Thoracic aorta (tissue), 2 donors: ENCODE measurements around the gene SIK2. TPM values are rescaled to one million over a fixed set of nuclear protein-coding genes. Genes with fewer than 3 reads are reported as not detected.

Experiments
- ATAC-seq: fragments of 150-250 bp; one replicate; pipeline ENCODE4 v1.8.0; 2017; ENCODE audit warnings: low read depth; ENCODE audit not compliant: insufficient number of reproducible peaks, low FRiP score
- DNase-seq: peaks from one replicate; pipeline ENCODE4 v3.0.0-alpha.2; 2020; ENCODE audit warnings: low spot score
- H3K27ac ChIP-seq, 2 donors: fragments of 200-600 bp; sonication (generic); 1 replicate in 1 of 2; 2 replicates in 1 of 2; pipeline ENCODE4 v1.5.1; 2016; ENCODE audit warnings: mild to moderate bottlenecking in 2 of 2, moderate library complexity in 2 of 2
- H3K27me3 ChIP-seq: fragments of 200-600 bp; sonication (generic); replicated peaks from 2 replicates; pipeline ENCODE4 v1.6.0; 2016; ENCODE audit warnings: mild to moderate bottlenecking; ENCODE audit not compliant: insufficient read depth
- H3K36me3 ChIP-seq: fragments of 200-600 bp; sonication (generic); one replicate; pipeline ENCODE4 v1.5.1; 2016
- H3K4me1 ChIP-seq, 2 donors: fragments of 200-600 bp; sonication (generic); 1 replicate in 1 of 2; 2 replicates in 1 of 2; pipeline versions ENCODE4 v1.5.1 to v1.6.0; 2016; ENCODE audit warnings: low read depth in 2 of 2, mild to moderate bottlenecking in 1 of 2; ENCODE audit not compliant: control insufficient read depth in 1 of 2
- H3K4me3 ChIP-seq: fragments of 200-600 bp; sonication (generic); 2 replicates; pipeline ENCODE4 v1.5.1; 2016; ENCODE audit warnings: mild to moderate bottlenecking
- H3K9me3 ChIP-seq: fragments of 200-600 bp; sonication (generic); 2 replicates; pipeline ENCODE4 v1.5.1; 2016
- total RNA-seq, 2 donors: library from RNA; depleted of rRNA; stranded (reverse); fragments of >200 nt; gene quantifications; one replicate each; pipeline versions ENCODE4 v1.1.0 to v1.2.3, GENCODE V29; 2016
- TF ChIP-seq, protein P1 (sequence below): fragments of 200-600 bp; sonication (generic); IDR thresholded peaks from one replicate; pipeline ENCODE4 v1.5.1; 2019; ENCODE audit warnings: antibody characterized with exemption

The SIK2 gene
- total RNA-seq, 2 donors from 2014 or later: 9.9 to 15.0 TPM

DNA sequence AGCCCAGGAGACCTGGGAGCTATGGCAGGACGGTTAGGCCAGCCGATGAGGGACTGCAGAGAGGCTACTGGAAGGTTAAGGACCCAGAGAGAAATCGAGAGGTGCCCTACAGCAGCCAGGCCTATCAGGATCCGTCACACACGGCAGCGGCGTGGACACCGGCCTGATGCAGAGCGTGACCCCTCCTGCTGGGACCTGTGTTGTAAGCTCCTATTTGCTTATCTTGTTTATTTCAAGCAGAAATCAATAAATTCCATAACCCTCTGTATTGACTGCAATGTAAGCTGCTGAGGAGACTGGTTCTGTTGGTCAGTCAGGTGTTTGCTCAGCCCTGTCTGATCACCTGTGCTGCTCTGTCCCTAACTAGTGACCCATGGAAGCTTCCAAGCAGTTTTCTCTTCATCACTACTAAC lies 124.1 kb downstream of the SIK2 start:
- peaks cover 41% of the 10 kb centered on the region for H3K36me3 ChIP-seq
- H3K4me3 ChIP-seq: no peak overlapping the region
- no peak for ATAC-seq

DNA sequence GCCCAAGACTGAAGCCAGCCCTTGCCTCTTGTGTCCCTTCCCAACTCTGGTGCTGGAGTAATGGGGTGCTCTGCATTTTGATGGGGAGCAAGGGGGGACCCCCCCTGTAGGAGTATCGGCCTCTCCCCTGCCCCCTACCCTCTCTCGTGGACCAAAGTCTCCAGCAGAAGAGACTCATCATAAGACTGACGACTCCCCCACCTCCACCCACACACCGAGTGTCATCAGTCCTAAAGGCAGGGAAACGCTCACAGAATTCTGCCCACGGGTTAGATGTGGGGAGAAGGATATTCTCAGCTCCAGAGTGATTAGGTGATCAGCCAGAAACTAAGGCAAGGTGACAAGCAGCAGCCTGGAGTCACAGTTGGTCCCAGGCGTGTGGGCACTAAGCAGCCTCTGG lies 125.2 kb downstream of the SIK2 start:
- Histone ChIP-seq H3K4me3 (no peak overlapping the region), H3K9me3 (no peaks in the 10 kb centered on the region), H3K4me1 (peaks cover 21 to 31% of the 10 kb centered on the region in 2 donors), H3K36me3 (peaks cover 30% of the 10 kb centered on the region), H3K27me3 (no peaks in the 10 kb centered on the region), H3K27ac (no peak overlapping the region)
- TF ChIP-seq, protein P1, sequence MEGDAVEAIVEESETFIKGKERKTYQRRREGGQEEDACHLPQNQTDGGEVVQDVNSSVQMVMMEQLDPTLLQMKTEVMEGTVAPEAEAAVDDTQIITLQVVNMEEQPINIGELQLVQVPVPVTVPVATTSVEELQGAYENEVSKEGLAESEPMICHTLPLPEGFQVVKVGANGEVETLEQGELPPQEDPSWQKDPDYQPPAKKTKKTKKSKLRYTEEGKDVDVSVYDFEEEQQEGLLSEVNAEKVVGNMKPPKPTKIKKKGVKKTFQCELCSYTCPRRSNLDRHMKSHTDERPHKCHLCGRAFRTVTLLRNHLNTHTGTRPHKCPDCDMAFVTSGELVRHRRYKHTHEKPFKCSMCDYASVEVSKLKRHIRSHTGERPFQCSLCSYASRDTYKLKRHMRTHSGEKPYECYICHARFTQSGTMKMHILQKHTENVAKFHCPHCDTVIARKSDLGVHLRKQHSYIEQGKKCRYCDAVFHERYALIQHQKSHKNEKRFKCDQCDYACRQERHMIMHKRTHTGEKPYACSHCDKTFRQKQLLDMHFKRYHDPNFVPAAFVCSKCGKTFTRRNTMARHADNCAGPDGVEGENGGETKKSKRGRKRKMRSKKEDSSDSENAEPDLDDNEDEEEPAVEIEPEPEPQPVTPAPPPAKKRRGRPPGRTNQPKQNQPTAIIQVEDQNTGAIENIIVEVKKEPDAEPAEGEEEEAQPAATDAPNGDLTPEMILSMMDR: no peak
- no peak for ATAC-seq
- DNase-seq: no peak

More for the DNA sequence above, 124.1 kb downstream of the SIK2 start:
- TF ChIP-seq, protein P1: no peak
- Histone ChIP-seq H3K27me3 (no peaks in the 10 kb centered on the region), H3K4me1 (peaks cover 10 to 20% of the 10 kb centered on the region in 2 donors), H3K27ac (no peak overlapping the region), H3K9me3 (no peaks in the 10 kb centered on the region)
- no peak for DNase-seq

DNA sequence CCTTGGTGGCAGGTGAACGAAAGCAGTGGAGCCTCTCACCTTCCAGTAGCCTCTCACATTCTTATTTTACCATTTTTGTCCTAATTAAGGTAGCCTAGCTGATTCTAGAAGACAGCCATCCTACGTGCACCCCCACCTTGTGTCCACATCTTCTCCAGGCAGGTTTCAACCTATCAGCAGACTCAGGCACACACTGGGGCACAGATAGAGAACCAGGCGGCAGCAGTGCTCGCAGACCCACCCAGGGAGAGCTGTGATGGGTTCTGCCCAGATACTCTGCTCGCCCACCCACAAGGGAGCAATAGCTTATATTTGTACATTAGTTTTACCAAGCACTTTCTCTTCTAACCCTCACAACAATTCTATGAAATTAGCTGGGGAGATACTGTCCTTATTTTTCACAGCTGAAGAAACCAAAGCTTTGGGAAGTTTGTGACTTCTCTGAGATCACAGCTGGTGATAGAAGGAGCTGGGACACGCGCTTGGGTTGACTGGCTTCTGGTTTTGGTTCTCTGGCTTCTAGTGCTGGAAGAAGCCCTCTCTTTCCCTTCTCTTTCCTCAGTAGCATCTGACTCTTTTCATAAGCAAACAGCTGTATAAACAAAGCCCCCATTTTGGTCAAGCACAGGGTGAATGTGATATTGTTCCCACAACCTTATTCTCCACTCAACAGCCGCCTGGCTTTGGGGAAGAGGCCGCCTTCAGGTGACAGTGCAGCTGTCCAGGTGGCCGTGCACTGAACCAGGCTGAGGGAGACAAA lies 127.0 kb downstream of the SIK2 start:
- no peak for ATAC-seq
- TF ChIP-seq, protein P1: no peak
- peak overlapping the region; percentile 39 to 58 for H3K27ac ChIP-seq

DNA sequence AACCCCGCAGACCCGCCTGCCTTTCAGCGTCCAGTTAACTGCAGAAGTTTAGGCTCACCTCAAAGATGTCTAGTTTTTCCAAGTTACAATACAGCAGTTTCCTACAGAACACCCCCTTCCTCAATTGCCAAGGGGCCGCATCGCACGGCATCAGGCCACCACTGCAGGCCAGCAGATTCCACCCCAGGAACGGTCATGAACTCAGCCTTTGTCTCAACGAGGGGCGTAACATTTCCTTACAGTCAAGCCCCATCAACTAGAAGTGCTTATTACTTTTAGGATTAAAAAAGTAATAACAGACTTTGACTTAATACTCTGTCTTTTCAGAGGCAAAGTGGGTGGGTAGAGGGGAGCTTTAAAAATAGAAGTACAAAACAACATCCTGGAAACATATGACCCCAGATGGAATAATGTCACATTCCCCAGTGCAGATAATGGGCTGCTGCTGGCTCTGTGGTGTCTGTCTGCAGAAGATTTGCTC lies 127.6 kb downstream of the SIK2 start:
- H3K27ac ChIP-seq: peak overlapping the region; percentile 39 to 58

More for the DNA sequence above, 127.0 kb downstream of the SIK2 start:
- Histone ChIP-seq H3K36me3 (peaks cover 13% of the 10 kb centered on the region), H3K9me3 (no peaks in the 10 kb centered on the region), H3K4me3 (no peak overlapping the region), H3K4me1 (peaks cover 36 to 50% of the 10 kb centered on the region in 2 donors), H3K27me3 (no peaks in the 10 kb centered on the region)
- DNase-seq: no peak

More for the DNA sequence above, 127.6 kb downstream of the SIK2 start:
- Histone ChIP-seq H3K4me1 (peaks cover 42 to 56% of the 10 kb centered on the region in 2 donors), H3K4me3 (no peak overlapping the region), H3K9me3 (no peaks in the 10 kb centered on the region), H3K36me3 (peaks cover 9% of the 10 kb centered on the region), H3K27me3 (no peaks in the 10 kb centered on the region)
- ATAC-seq: no peak
- DNase-seq: no peak
- TF ChIP-seq, protein P1: no peak
